HG03196 (cell line): ENCODE data around the gene TMEM116.

ENCODE experiments used
- ATAC-seq: cut with Tn5 transposase; IDR thresholded peaks from one replicate; pipeline ENCODE4 v1.9.1; 2021; ENCODE audit not compliant: unreplicated experiment

TMEM116 gene

DNA sequence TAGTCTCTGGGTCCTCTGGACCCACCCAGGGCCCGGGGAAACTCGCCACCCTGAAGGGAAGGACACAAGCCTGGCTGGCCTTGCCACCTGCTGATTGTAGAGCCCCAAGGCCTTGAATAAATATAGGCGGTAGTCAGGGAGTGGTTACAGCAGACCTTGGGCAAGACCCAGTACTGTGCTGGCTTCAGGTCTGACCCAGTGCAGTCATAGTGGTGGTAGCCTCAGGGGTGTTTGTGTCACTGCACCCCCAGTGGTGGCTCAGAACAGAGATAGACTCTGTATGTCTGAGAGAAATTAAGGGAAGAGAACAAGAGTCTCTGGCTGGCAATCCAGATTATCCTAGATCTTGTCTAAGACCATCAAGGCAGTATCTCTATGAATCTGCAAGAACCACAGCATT is 107.5 kb downstream of the TMEM116 start:
- no peak for ATAC-seq

DNA sequence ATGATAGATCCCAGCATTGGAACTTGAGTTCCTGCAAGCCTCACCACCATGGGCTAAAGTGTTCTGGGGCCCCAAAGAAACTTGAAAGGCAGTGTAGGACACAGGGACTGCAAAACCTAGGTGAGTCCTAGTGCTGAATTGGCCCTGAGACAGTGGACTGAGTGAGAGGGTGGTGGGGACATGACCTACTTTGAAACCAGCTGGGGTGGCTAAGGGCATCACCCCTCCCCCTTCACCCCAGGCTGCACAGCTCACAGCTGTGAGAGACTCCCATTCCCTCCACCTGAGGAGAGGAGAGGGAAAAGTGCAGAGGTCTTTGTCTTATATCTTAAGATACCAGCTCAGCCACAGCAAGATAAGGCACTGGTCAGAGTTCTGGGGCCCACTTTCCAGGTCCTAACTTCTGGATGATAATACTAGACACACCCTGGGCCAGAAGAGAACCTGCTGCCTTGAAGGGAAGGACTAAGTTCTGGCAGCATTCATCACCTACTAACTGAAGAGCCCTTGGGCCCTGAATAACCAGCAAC is 108.5 kb downstream of the TMEM116 start:
- no peak for ATAC-seq

DNA sequence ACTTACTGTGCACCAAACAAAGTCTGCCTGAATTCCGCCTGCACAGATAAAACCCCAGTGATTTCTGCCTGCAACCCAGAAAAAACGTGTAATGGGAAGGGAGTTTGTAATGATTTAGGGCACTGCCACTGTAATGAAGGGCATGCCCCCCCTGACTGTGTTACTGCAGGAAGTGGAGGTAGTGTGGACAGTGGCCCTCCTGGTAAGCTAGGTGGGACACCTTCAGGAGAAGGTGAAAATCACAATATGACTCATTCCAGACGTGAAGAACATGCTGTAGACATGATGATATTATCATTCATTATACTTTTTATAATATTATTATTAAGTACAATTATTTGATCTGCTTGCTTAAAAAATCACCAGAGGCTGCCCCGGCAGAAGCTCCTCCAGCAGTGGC is 111.8 kb downstream of the TMEM116 start:
- ATAC-seq: no peak

DNA sequence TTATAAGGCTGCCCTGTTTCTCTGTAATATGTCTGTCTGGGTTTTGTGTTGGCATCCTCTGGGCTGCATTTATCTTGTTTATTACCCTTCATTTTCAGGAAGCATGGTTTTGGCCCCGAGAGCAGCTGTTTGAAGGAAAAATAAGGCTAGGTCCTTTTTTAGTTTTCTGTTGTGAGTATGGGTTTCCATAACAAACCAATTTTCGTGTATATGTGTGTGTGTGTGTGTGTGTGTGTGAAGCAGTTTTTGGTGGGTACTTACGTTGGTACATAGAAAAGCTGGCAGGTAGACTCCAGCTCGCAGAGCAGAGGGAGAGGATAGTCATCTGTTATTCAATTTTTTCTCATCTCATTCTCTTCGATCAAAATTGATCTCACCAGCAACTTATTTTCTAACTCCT is 118.4 kb downstream of the TMEM116 start:
- ATAC-seq: no peak

DNA sequence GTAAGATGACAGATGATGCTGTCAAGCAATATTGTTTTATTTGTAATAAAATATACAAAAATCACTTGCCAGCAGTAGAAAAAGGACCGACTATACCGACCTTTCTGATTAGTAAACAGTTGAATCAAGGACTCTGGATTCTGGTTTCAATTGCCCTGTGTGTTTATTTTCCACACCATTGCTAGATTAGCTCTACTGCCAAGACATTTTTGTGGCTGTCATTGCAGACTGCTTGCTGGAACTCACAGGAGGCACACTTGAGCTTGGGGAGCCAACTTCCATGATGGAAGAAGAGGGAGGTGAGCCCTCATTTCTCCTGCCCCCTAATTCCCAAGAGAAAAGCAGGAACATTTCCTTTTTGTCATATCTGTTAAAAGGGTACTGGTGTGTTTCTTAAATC is 119.7 kb downstream of the TMEM116 start:
- no peak for ATAC-seq

DNA sequence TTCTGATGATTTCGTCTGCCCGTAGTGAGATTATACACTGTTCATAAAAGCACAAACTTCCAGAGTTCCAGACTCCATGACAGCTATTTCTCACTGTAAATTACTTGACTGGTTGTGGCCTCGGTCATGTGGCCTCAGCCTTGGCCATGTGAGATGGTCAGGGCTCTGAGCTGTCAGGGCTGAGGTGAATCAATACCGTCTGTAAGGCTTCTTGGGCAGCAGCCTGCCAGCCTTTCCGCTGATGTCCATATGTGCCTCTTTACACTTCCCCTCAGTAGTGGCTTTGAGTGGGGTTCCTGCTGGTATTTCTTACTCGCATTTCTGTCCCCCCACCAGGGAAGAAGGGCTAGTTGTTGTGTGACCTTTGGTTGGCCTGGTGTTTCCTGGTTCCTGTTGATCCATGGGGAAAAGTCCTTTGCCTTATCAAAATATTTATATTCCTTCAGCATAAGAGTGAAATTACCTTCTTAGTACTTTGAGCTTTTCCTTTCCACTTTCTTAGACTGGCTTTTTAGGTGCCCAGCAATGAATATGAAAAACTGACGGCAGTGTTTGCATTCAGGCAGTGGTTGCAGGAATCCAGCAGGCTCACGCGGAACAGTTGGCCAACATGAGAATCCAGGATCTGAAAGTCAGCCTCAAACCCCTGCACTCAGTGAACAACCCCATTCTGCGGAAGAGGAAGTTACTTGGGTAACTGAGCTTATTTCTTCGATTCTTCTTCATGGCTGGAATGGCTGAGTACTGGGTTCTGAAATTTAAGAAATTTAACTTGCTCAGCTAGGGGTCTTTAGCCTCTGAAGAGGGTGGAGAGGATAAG is 124.8 kb downstream of the TMEM116 start:
- ATAC-seq: no peak

DNA sequence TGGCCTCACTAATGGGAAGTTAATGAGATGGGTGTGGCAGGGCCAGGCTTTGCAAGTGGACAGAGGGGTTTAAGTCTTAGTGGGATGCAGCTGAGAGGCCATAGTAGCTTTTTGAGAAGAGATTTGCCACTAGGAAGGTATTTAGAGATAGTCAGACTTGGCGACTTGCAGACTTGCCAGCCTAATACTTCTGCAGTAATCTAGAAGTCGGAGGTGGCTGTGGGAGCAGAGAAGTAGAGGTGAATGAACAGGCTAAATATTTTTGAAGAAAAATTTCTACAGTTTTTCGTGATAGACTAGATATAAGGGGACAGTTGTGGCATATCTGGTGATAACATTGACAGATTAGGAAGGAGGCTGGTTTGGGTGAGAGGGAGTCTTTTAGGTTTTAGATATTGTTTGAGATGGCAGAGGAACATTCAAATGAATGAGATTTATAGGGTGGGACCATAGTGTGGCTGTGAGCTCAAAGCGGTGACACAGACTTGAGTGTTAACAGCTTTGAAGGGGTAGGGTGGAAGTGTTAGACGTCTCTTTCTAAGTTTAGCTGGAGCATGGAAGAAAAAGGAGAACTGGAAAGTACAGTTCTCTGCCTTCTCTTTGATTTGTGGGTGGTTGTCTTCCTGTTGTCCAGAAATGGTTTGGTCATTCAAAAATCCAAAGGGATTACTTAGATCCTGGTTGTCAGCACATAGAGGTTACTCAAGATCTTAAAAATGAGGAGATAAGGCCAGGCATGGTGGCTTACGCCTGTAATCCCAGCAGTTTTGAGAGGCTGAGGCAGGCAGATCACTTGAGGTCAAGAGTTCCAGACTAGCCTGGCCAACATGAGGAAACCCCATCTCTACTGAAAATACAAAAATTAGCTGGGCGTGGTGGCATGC is 126.1 kb downstream of the TMEM116 start:
- no peak for ATAC-seq

DNA sequence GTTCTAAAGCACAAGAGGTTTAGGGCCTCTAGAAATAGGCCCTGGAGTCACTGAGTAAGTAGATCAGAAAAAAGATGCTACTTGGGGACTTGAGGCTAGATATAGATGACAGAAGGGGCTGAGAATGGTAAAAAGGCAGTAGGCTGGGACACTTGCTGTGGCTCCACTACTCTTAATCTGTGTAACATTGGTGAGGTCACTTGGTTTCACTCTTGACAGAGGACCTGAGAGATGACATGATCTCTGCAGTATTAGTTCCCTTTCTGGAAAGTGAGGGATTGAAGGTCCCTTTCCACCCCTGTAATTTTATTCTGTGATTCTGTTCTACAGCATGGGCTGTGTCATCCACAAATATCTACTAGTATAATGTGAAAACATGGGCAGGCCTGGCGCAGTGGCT is 131.2 kb downstream of the TMEM116 start:
- ATAC-seq: no peak
